Vagina (tissue), 2 donors: Measurements from ENCODE around the gene WDFY2.

ENCODE experiments used
- POLR2A ChIP-seq, 2 donors: fragments of 450-650 bp; IDR thresholded peaks; one replicate each; pipeline ENCODE4 v1.6.1; 2017; ENCODE audit warnings: antibody characterized with exemption in 2 of 2, mild to moderate bottlenecking in 2 of 2, moderate library complexity in 2 of 2
- POLR2AphosphoS5 ChIP-seq, 2 donors: sonication (generic); formaldehyde crosslinking; IDR thresholded peaks; one replicate each; pipeline ENCODE4 v1.9.0; 2017; ENCODE audit warnings: antibody characterized with exemption in 2 of 2, mild to moderate bottlenecking in 2 of 2, low read depth in 1 of 2; ENCODE audit not compliant: insufficient read depth in 1 of 2
- TF ChIP-seq, protein P1 (sequence below), 3 experiments: fragments of 450-650 bp in 2 of 3; fragments of 200-600 bp in 1 of 3; sonication (generic) in 1 of 3; IDR thresholded peaks; one replicate each; pipeline ENCODE4 v1.5.1; 2017 to 2019; ENCODE audit warnings: antibody characterized with exemption in 3 of 3, mild to moderate bottlenecking in 2 of 3, moderate library complexity in 2 of 3

DNA sequence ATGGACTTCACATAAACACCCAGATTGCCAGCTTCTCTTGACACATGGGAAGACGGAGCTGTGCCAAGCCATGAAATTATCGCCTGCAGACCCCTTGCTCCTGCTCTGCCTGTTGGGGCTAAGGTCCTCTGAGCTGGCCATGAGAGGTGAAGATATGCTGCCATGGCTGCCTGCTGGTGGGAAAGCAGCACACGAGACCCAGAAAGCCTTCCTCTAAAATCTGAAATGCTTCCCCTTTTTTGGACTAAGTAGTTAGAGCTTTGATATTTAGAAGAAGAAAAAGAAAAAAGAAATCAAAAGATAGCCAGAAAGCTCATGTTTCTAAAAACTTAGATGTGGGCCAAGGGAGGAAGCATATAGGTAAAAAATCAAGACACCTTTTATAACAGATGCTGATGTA lies 11.2 kb downstream of the WDFY2 start:
- TF ChIP-seq POLR2AphosphoS5 (IDR thresholded peaks at IDR 0.05; ENCODE audit: insufficient read depth in 1 of 2, low read depth in 1 of 2) (no peak), POLR2A (IDR thresholded peaks at IDR 0.05) (no peak)
- TF ChIP-seq, protein P1, sequence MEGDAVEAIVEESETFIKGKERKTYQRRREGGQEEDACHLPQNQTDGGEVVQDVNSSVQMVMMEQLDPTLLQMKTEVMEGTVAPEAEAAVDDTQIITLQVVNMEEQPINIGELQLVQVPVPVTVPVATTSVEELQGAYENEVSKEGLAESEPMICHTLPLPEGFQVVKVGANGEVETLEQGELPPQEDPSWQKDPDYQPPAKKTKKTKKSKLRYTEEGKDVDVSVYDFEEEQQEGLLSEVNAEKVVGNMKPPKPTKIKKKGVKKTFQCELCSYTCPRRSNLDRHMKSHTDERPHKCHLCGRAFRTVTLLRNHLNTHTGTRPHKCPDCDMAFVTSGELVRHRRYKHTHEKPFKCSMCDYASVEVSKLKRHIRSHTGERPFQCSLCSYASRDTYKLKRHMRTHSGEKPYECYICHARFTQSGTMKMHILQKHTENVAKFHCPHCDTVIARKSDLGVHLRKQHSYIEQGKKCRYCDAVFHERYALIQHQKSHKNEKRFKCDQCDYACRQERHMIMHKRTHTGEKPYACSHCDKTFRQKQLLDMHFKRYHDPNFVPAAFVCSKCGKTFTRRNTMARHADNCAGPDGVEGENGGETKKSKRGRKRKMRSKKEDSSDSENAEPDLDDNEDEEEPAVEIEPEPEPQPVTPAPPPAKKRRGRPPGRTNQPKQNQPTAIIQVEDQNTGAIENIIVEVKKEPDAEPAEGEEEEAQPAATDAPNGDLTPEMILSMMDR (IDR thresholded peaks at IDR 0.05): no peak
